IMR-90 (cell line): ENCODE results near the gene SKA2. TPM values are rescaled to one million over a fixed set of nuclear protein-coding genes. Genes with fewer than 3 reads are reported as not detected.
A peak's percentile ranks its signal among the peaks of the same experiment; 100 is the strongest.

Source experiments
- ATAC-seq: fragments of 200-7000 bp; cut with Tn5 transposase; 2 replicates; pipeline ENCODE4 v1.9.1; 2020; ENCODE audit warnings: low read depth, mild to moderate bottlenecking, moderate library complexity
- BruUV-seq: library from RNA; stranded (reverse); fragments of 400-500 nt; replicated peaks from 2 replicates; lab custom pipeline; 2021; lab: Mats Ljungman, UMichigan
- CTCF ChIA-PET: fragments of 300-600 bp; formaldehyde crosslinking; extraction: SDS; loops from one replicate; lab custom pipeline; 2021; ENCODE audit warnings: antibody characterized with exemption; lab: Yijun Ruan, JAX
- POLR2A ChIA-PET: fragments of 300-600 bp; sonication (Branson Sonifier 250); formaldehyde crosslinking; loops from one replicate; lab custom pipeline; 2022; ENCODE audit warnings: antibody characterized with exemption; ENCODE audit not compliant: unreplicated experiment; lab: Charles Lee
- DNase-seq: peaks from one replicate; pipeline ENCODE4 v3.0.0; 2013
- H2AFZ ChIP-seq: replicated peaks from 2 replicates; pipeline ENCODE3; 2013; ENCODE audit warnings: low read length, mild to moderate bottlenecking; ENCODE audit not compliant: poor library complexity
- H2AK5ac ChIP-seq: 2 replicates; pipeline ENCODE4 v1.6.1; 2013; ENCODE audit warnings: low read depth, low read length, inconsistent platforms
- H2AK9ac ChIP-seq: replicated peaks from 2 replicates; pipeline ENCODE3; 2013; ENCODE audit warnings: mild to moderate bottlenecking, low read depth, low read length, moderate library complexity; ENCODE audit not compliant: poor library complexity
- H2BK120ac ChIP-seq: 2 replicates; pipeline ENCODE4 v1.6.1; 2013; ENCODE audit warnings: low read depth, low read length, inconsistent platforms
- H2BK15ac ChIP-seq: 3 replicates; pipeline ENCODE4 v1.6.1; 2013; ENCODE audit warnings: low read depth, low read length, inconsistent platforms
- H2BK20ac ChIP-seq: 2 replicates; pipeline ENCODE4 v1.6.1; 2013; ENCODE audit warnings: low read depth, mild to moderate bottlenecking, inconsistent platforms, low read length, moderate library complexity
- H2BK5ac ChIP-seq: 2 replicates; pipeline ENCODE4 v1.6.1; 2013; ENCODE audit warnings: mild to moderate bottlenecking, low read depth, low read length, inconsistent platforms; ENCODE audit not compliant: poor library complexity, severe bottlenecking
- H3K14ac ChIP-seq: replicated peaks from 2 replicates; pipeline ENCODE4 v1.6.1; 2013; ENCODE audit warnings: low read depth, low read length, inconsistent platforms
- H3K18ac ChIP-seq: 2 replicates; pipeline ENCODE4 v1.6.1; 2013; ENCODE audit warnings: low read depth, low read length, control low read depth
- H3K23ac ChIP-seq: 2 replicates; pipeline ENCODE4 v1.6.1; 2013; ENCODE audit warnings: low read depth, low read length, inconsistent platforms
- H3K27ac ChIP-seq: 2 replicates; pipeline ENCODE4 v1.5.1; 2013; ENCODE audit warnings: mild to moderate bottlenecking, control low read depth, low read length; ENCODE audit not compliant: insufficient read depth
- H3K27me3 ChIP-seq: 2 replicates; pipeline ENCODE4 v1.6.1; 2013; ENCODE audit warnings: low read length; ENCODE audit not compliant: control insufficient read depth, insufficient read depth
- H3K36me3 ChIP-seq: 2 replicates; pipeline ENCODE4 v1.6.1; 2013; ENCODE audit warnings: low read length, mixed read lengths; ENCODE audit not compliant: control insufficient read depth, insufficient read depth
- H3K4ac ChIP-seq: 2 replicates; pipeline ENCODE4 v1.6.1; 2013; ENCODE audit warnings: low read depth, low read length, inconsistent platforms
- H3K4me1 ChIP-seq: 2 replicates; pipeline ENCODE4 v1.6.1; 2013; ENCODE audit warnings: low read length, mixed read lengths; ENCODE audit not compliant: control insufficient read depth, insufficient read depth
- H3K4me2 ChIP-seq: 2 replicates; pipeline ENCODE4 v1.6.1; 2013; ENCODE audit warnings: low read depth, mild to moderate bottlenecking, control low read depth, low read length, moderate library complexity
- H3K4me3 ChIP-seq: 2 replicates; pipeline ENCODE4 v1.5.1; 2013; ENCODE audit warnings: low read depth, mild to moderate bottlenecking, control low read depth, low read length, moderate library complexity; ENCODE audit not compliant: insufficient read depth
- H3K56ac ChIP-seq: 2 replicates; pipeline ENCODE4 v1.6.1; 2013; ENCODE audit warnings: low read length, inconsistent platforms; ENCODE audit not compliant: insufficient read depth; ENCODE audit errors: extremely low read depth
- H3K79me1 ChIP-seq, 2 experiments: 2 replicates each; pipeline ENCODE4 v1.6.1; 2013; ENCODE audit warnings: low read length in 2 of 2, inconsistent platforms in 1 of 2, low read depth in 1 of 2
- H3K9ac ChIP-seq: 2 replicates; pipeline ENCODE4 v1.6.1; 2013; ENCODE audit warnings: low read depth, low read length, control low read depth
- H3K9me1 ChIP-seq: 2 replicates; pipeline ENCODE4 v1.6.1; 2013; ENCODE audit warnings: low read length, inconsistent platforms; ENCODE audit not compliant: insufficient read depth
- H3K9me3 ChIP-seq: 2 replicates; pipeline ENCODE4 v1.6.1; 2013; ENCODE audit warnings: low read length; ENCODE audit not compliant: control insufficient read depth, insufficient read depth
- H4K20me1 ChIP-seq: 2 replicates; pipeline ENCODE4 v1.6.1; 2013; ENCODE audit warnings: low read length, inconsistent platforms; ENCODE audit not compliant: insufficient read depth
- H4K5ac ChIP-seq: 2 replicates; pipeline ENCODE4 v1.6.1; 2013; ENCODE audit warnings: mild to moderate bottlenecking, low read depth, low read length, control low read depth
- H4K8ac ChIP-seq, 2 experiments: 2 replicates each; pipeline ENCODE4 v1.6.1; 2013; ENCODE audit warnings: low read depth in 2 of 2, low read length in 2 of 2, control low read depth in 1 of 2, inconsistent platforms in 1 of 2
- H4K91ac ChIP-seq: 2 replicates; pipeline ENCODE4 v1.6.1; 2013; ENCODE audit warnings: low read depth, low read length, inconsistent platforms; ENCODE audit not compliant: insufficient read depth
- CEBPB ChIP-seq: IDR thresholded peaks from 2 replicates; pipeline ENCODE4 v1.6.1; 2012; ENCODE audit warnings: low read depth, low read length, improper control_type of control experiment
- MAFK ChIP-seq: IDR thresholded peaks from 2 replicates; pipeline ENCODE4 v1.6.1; 2012; ENCODE audit warnings: low read depth, low read length, improper control_type of control experiment
- MXI1 ChIP-seq: IDR thresholded peaks from 2 replicates; pipeline ENCODE4 v1.6.1; 2012; ENCODE audit warnings: low read depth, mild to moderate bottlenecking, low read length, moderate library complexity, borderline replicate concordance
- NFE2L2 ChIP-seq: fragments of 150-350 bp; IDR thresholded peaks from 2 replicates; pipeline ENCODE4 v1.6.1; 2016; ENCODE audit warnings: low read depth, mild to moderate bottlenecking, low read length
- POLR2A ChIP-seq: IDR thresholded peaks from 2 replicates; pipeline ENCODE4 v1.6.1; 2012; ENCODE audit warnings: mild to moderate bottlenecking, low read depth, low read length
- RAD21 ChIP-seq: IDR thresholded peaks from 2 replicates; pipeline ENCODE4 v1.6.1; 2012; ENCODE audit warnings: low read length, improper control_type of control experiment
- RCOR1 ChIP-seq: IDR thresholded peaks from 2 replicates; pipeline ENCODE4 v1.6.1; 2012; ENCODE audit warnings: mild to moderate bottlenecking, low read length, improper control_type of control experiment; ENCODE audit not compliant: insufficient replicate concordance
- RFX5 ChIP-seq: IDR thresholded peaks from 2 replicates; pipeline ENCODE4 v1.8.0; 2012; ENCODE audit warnings: low read depth, mild to moderate bottlenecking, low read length, moderate library complexity
- SMC3 ChIP-seq: fragments of 150-350 bp; IDR thresholded peaks from 2 replicates; pipeline ENCODE4 v1.6.1; 2016; ENCODE audit warnings: low read depth, mild to moderate bottlenecking, antibody characterized with exemption, low read length, moderate library complexity
- USF2 ChIP-seq: fragments of 150-350 bp; IDR thresholded peaks from 2 replicates; pipeline ENCODE4 v1.6.1; 2017; ENCODE audit warnings: mild to moderate bottlenecking, antibody characterized with exemption, low read length, low read depth
- WGBS, 2 experiments: methylation state at CpG; one replicate each; pipeline versions ENCODE4 v1.1.5 to v1.1.7; 2013; ENCODE audit warnings: missing lambda C conversion rate in 2 of 2; ENCODE audit not compliant: insufficient read length in 1 of 2; ENCODE audit errors: extremely low coverage in 2 of 2; 5-methylcytosine and 5-hydroxymethylcytosine counted together
- dilution Hi-C: fragments of 300-500 bp; cut with HindIII; formaldehyde crosslinking; loops from one replicate; pipeline ENCODE4 v1.14.3; 2018; ENCODE audit warnings: low sequenced_read_pairs; ENCODE audit not compliant: unreplicated experiment
- in situ Hi-C: fragments of 300-500 bp; cut with MboI; formaldehyde crosslinking; loops from 3 replicates; pipeline ENCODE4 v1.14.3; 2019; ENCODE audit warnings: low sequenced_read_pairs, inconsistent platforms, mixed read lengths
- intact Hi-C: fragments of 100-400 bp; cut with micrococcal nuclease; formaldehyde crosslinking; loops from 2 replicates; pipeline ENCODE4 v1.10.0; 2022
- polyA plus RNA-seq, 3 experiments: library from polyadenylated mRNA; depleted of rRNA; stranded (reverse); fragments of >200 nt; gene quantifications; 2 replicates each; pipeline ENCODE4 v1.2.3, GENCODE V29; 2012; ENCODE audit warnings: low replicate concordance in 1 of 3
- total RNA-seq: library from RNA; depleted of rRNA; stranded (reverse); fragments of >200 nt; gene quantifications from 2 replicates; pipeline ENCODE4 v1.2.3, GENCODE V29; 2012

The SKA2 gene
- total and polyA plus RNA-seq, 2 of the 4 experiments (the other 2 are of a cell fraction) = 30.4 to 38.7 TPM

GRCh38 chr17:59167571-59168001 is 12.6 kb upstream of the SKA2 start:
- Histone ChIP-seq H3K23ac (peak overlapping the region; percentile 26), H2AK9ac (no peak overlapping the region), H2AFZ (no peak overlapping the region), H3K9ac (no peak overlapping the region), H2BK15ac (no peak overlapping the region), H4K8ac (peak overlapping the region; percentile 41 to 83), H4K91ac (no peak overlapping the region), H3K56ac (no peak overlapping the region), H3K14ac (peak overlapping the region; percentile 42; the same call in 1 of the 2 replicates), H2BK20ac (0 out of 2 replicates have a peak overlapping the region, but pooled peaks have one; percentile 37), H2AK5ac (no peak overlapping the region), H3K4ac (peak overlapping the region; percentile 38; the same call in 1 of the 2 replicates), H4K5ac (peak overlapping the region; percentile 64; the same call in 1 of the 2 replicates), H3K18ac (peak overlapping the region; percentile 61; the same call in 1 of the 2 replicates), H3K9me1 (0 out of 2 replicates have a peak, but pooled peaks cover 2% of the 10 kb centered on the region), H3K9me3 (no peaks in the 10 kb centered on the region), H3K4me1 (peaks cover 3% of the 10 kb centered on the region), H3K27ac (peak overlapping the region; percentile 49; the same call in 1 of the 2 replicates), H3K36me3 (peaks cover 5% of the 10 kb centered on the region; the same call in 1 of the 2 replicates), H3K4me3 (no peak overlapping the region), H2BK5ac (peak overlapping the region; percentile 80), H3K27me3 (no peaks in the 10 kb centered on the region), H3K79me1 (peaks cover 13 to 36% of the 10 kb centered on the region in 2 experiments), H4K20me1 (no peaks in the 10 kb centered on the region), H2BK120ac (peak overlapping the region; percentile 44; the same call in 1 of the 2 replicates), H3K4me2 (peak overlapping the region; percentile 9; the same call in 1 of the 2 replicates)
- WGBS, 2 experiments = no CpG with 5 or more reads among the region's 2 CpGs
- in situ Hi-C loops (no loop called here), intact Hi-C loops (no loop called here), dilution Hi-C loops (no loop called here)
- ChIA-PET POLR2A (no interaction called here), CTCF (no interaction called here)
- TF ChIP-seq USF2 (no peak), RCOR1 (no peak), MXI1 (no peak), POLR2A (no peak), SMC3 (no peak), NFE2L2 (no peak), MAFK (no peak), RFX5 (no peak), RAD21 (no peak), CEBPB (no peak)
- DNase-seq (peak; percentile 59), ATAC-seq (peak; percentile 33; the same call in 1 of the 2 replicates)
- BruUV-seq = no TSS peak
